ENCODE results near the gene RTN1.

DNA sequence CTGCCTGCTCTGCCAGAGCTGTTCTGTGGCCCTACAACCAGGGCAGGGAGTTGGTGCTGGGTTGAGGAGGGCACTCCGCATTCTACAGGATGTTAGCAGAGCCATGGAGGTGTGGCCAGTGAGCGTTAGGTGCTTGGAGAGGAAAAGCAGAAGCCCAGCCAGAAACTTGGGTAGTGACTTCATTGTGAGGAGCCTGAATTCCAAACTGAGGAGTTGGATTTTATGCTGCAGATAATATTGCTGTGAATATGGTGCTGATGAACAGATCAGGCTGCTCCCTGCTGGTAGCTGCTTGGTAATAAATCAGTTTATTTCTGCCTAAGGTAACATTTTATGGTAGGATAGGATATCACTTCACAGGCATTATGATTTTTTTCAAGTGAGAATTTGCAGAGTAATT is 286.8 kb downstream of the RTN1 start:
- TF ChIP-seq, protein P1, sequence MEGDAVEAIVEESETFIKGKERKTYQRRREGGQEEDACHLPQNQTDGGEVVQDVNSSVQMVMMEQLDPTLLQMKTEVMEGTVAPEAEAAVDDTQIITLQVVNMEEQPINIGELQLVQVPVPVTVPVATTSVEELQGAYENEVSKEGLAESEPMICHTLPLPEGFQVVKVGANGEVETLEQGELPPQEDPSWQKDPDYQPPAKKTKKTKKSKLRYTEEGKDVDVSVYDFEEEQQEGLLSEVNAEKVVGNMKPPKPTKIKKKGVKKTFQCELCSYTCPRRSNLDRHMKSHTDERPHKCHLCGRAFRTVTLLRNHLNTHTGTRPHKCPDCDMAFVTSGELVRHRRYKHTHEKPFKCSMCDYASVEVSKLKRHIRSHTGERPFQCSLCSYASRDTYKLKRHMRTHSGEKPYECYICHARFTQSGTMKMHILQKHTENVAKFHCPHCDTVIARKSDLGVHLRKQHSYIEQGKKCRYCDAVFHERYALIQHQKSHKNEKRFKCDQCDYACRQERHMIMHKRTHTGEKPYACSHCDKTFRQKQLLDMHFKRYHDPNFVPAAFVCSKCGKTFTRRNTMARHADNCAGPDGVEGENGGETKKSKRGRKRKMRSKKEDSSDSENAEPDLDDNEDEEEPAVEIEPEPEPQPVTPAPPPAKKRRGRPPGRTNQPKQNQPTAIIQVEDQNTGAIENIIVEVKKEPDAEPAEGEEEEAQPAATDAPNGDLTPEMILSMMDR (IDR thresholded peaks at IDR 0.05; ENCODE audit: low read depth, low read length, poor library complexity, severe bottlenecking): no peak
- no peak for TF ChIP-seq EZH2phosphoT487 (IDR thresholded peaks at IDR 0.05; ENCODE audit: borderline replicate concordance, low read length)
